ENCODE measurements around the gene TWIST2.

DNA sequence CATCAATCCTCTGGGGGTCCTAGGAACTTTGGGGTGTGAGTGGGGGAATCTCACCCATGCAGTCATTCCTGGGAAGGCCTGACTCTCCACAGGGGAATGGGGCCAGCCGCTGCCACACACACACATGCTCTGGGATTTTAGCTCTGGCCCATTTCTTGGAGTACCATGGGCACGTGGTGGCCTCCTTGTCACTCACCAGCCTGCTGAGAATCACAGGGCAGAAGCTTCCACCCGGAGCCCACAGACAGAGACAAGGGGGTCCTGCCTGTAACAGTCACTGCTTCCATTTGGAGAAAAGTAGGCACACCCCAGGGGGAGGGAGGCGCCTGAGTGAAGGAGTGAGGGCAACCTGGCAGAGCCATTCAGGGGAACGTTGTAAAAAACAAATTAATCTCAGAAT lies 48.8 kb downstream of the TWIST2 start:
- TF ChIP-seq, protein P1, sequence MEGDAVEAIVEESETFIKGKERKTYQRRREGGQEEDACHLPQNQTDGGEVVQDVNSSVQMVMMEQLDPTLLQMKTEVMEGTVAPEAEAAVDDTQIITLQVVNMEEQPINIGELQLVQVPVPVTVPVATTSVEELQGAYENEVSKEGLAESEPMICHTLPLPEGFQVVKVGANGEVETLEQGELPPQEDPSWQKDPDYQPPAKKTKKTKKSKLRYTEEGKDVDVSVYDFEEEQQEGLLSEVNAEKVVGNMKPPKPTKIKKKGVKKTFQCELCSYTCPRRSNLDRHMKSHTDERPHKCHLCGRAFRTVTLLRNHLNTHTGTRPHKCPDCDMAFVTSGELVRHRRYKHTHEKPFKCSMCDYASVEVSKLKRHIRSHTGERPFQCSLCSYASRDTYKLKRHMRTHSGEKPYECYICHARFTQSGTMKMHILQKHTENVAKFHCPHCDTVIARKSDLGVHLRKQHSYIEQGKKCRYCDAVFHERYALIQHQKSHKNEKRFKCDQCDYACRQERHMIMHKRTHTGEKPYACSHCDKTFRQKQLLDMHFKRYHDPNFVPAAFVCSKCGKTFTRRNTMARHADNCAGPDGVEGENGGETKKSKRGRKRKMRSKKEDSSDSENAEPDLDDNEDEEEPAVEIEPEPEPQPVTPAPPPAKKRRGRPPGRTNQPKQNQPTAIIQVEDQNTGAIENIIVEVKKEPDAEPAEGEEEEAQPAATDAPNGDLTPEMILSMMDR (IDR thresholded peaks at IDR 0.05; ENCODE audit: low read length): no peak
- no peak for TF ChIP-seq EZH2phosphoT487 (IDR thresholded peaks at IDR 0.05; ENCODE audit: low read length)
